Stimulated activated CD4-positive, alpha-beta T cell treated with anti-CD3 and anti-CD28 coated beads, Interleukin-12 subunit alpha, Interleukin-12 subunit beta, amount 100 ng/mL, for 4 hours (primary cell): ENCODE measurements around the gene SLC48A1.

Source experiments
- DNase-seq: peaks from one replicate; pipeline ENCODE4 v3.0.0-alpha.2; 2020

The SLC48A1 gene

GRCh38 chr12:47828976-47829482 is 56.0 kb downstream of the SLC48A1 start:
- DNase-seq, result no peak

GRCh38 chr12:47829584-47829983 is 56.5 kb downstream of the SLC48A1 start:
- DNase-seq, result no peak
